H9 (cell line): Measurements from ENCODE around the gene FAM81A. TPM values are rescaled to one million over a fixed set of nuclear protein-coding genes. Genes with fewer than 3 reads are reported as not detected.

Experiments used
- DNase-seq: peaks from one replicate; pipeline ENCODE4 v3.0.0-alpha.2; 2017
- H2AFZ ChIP-seq: one replicate; pipeline ENCODE4 v1.6.1; 2013; ENCODE audit warnings: mild to moderate bottlenecking, low read length, control low read depth, moderate library complexity
- H2AK5ac ChIP-seq: 2 replicates; pipeline ENCODE4 v1.6.1; 2013; ENCODE audit warnings: low read length, control low read depth, mixed read lengths; ENCODE audit not compliant: insufficient read length
- H2BK120ac ChIP-seq: one replicate; pipeline ENCODE4 v1.6.1; 2013; ENCODE audit warnings: low read depth, mild to moderate bottlenecking, low read length, control low read depth, inconsistent platforms; ENCODE audit not compliant: poor library complexity, severe bottlenecking
- H2BK12ac ChIP-seq: 2 replicates; pipeline ENCODE4 v1.6.1; 2013; ENCODE audit warnings: low read length, control low read depth, mixed read lengths, low read depth; ENCODE audit not compliant: insufficient read length
- H2BK15ac ChIP-seq: 2 replicates; pipeline ENCODE4 v1.6.1; 2013; ENCODE audit warnings: low read depth, low read length, control low read depth
- H2BK20ac ChIP-seq: one replicate; pipeline ENCODE4 v1.6.1; 2013; ENCODE audit warnings: low read depth, mild to moderate bottlenecking, low read length, control low read depth, inconsistent platforms; ENCODE audit not compliant: poor library complexity, severe bottlenecking
- H2BK5ac ChIP-seq: 2 replicates; pipeline ENCODE4 v1.6.1; 2013; ENCODE audit warnings: low read length, control low read depth, mixed read lengths; ENCODE audit not compliant: insufficient read length
- H3K14ac ChIP-seq: 2 replicates; pipeline ENCODE4 v1.6.1; 2013; ENCODE audit warnings: low read length, control low read depth; ENCODE audit not compliant: insufficient read depth
- H3K18ac ChIP-seq: 2 replicates; pipeline ENCODE4 v1.6.1; 2013; ENCODE audit warnings: low read depth, mild to moderate bottlenecking, mixed read lengths, low read length, control low read depth; ENCODE audit not compliant: insufficient read length
- H3K23ac ChIP-seq: 2 replicates; pipeline ENCODE4 v1.6.1; 2013; ENCODE audit warnings: low read length, control low read depth, mixed read lengths, low read depth; ENCODE audit not compliant: insufficient read length
- H3K23me2 ChIP-seq: 2 replicates; pipeline ENCODE4 v1.6.1; 2013; ENCODE audit warnings: low read depth, mild to moderate bottlenecking, mixed read lengths, low read length, control low read depth; ENCODE audit not compliant: insufficient read length, poor library complexity, severe bottlenecking
- H3K27ac ChIP-seq: 2 replicates; pipeline ENCODE4 v1.5.1; 2013; ENCODE audit warnings: low read length, control low read depth, mixed read lengths, low read depth; ENCODE audit not compliant: insufficient read length
- H3K27me3 ChIP-seq: 2 replicates; pipeline ENCODE4 v1.6.1; 2013; ENCODE audit warnings: low read length, control low read depth, inconsistent platforms; ENCODE audit not compliant: insufficient read depth
- H3K4ac ChIP-seq: 2 replicates; pipeline ENCODE4 v1.6.1; 2013; ENCODE audit warnings: low read depth, mild to moderate bottlenecking, control low read depth, inconsistent platforms, low read length, moderate library complexity
- H3K4me1 ChIP-seq: 2 replicates; pipeline ENCODE4 v1.6.1; 2013; ENCODE audit warnings: low read length, control low read depth, inconsistent platforms; ENCODE audit not compliant: insufficient read depth
- H3K4me2 ChIP-seq: 2 replicates; pipeline ENCODE4 v1.6.1; 2013; ENCODE audit warnings: low read length, control low read depth, mixed read lengths; ENCODE audit not compliant: insufficient read length, insufficient read depth
- H3K56ac ChIP-seq: 2 replicates; pipeline ENCODE4 v1.6.1; 2013; ENCODE audit warnings: low read depth, mild to moderate bottlenecking, mixed read lengths, low read length, control low read depth; ENCODE audit not compliant: insufficient read length
- H3K79me1 ChIP-seq: 2 replicates; pipeline ENCODE4 v1.6.1; 2013; ENCODE audit warnings: low read depth, mild to moderate bottlenecking, moderate library complexity, low read length, control low read depth, inconsistent platforms; ENCODE audit not compliant: insufficient read depth, poor library complexity, severe bottlenecking
- H3K79me2 ChIP-seq: 2 replicates; pipeline ENCODE4 v1.6.1; 2013; ENCODE audit warnings: low read length, control low read depth, inconsistent platforms; ENCODE audit not compliant: insufficient read depth
- H3K9ac ChIP-seq: 2 replicates; pipeline ENCODE4 v1.6.1; 2013; ENCODE audit warnings: low read length, control low read depth, mixed read lengths; ENCODE audit not compliant: insufficient read length; ENCODE audit errors: extremely low read depth
- H3K9me3 ChIP-seq: one replicate; pipeline ENCODE4 v1.6.1; 2013; ENCODE audit warnings: low read depth, low read length, inconsistent platforms; ENCODE audit not compliant: control insufficient read depth
- H3T11ph ChIP-seq: one replicate; pipeline ENCODE4 v1.6.1; 2013; ENCODE audit warnings: mild to moderate bottlenecking, low read length, control low read depth, inconsistent platforms
- H4K20me1 ChIP-seq: one replicate; pipeline ENCODE4 v1.6.1; 2013; ENCODE audit not compliant: control insufficient read depth, insufficient read length, insufficient read depth
- H4K5ac ChIP-seq: 2 replicates; pipeline ENCODE4 v1.6.1; 2013; ENCODE audit warnings: low read depth, mild to moderate bottlenecking, mixed read lengths, low read length, control low read depth; ENCODE audit not compliant: insufficient read length
- H4K8ac ChIP-seq: replicated peaks from 2 replicates; pipeline ENCODE4 v1.6.1; 2013; ENCODE audit warnings: low read length, control low read depth, mixed read lengths, low read depth; ENCODE audit not compliant: insufficient read length
- H4K91ac ChIP-seq: 2 replicates; pipeline ENCODE4 v1.6.1; 2013; ENCODE audit warnings: low read depth, mild to moderate bottlenecking, moderate library complexity, mixed read lengths, low read length, control low read depth; ENCODE audit not compliant: insufficient read length
- H3K27ac Mint-ChIP-seq, 3 experiments: 2 replicates in 2 of 3; 3 replicates in 1 of 3; pipeline ENCODE4 v1.8.0; 2020 to 2021; ENCODE audit warnings: mixed read lengths in 3 of 3, mild to moderate bottlenecking in 1 of 3, moderate library complexity in 1 of 3
- H3K27me3 Mint-ChIP-seq: 2 replicates; pipeline ENCODE4 v1.8.0; 2021; ENCODE audit warnings: low read depth, mild to moderate bottlenecking, moderate library complexity, mixed read lengths
- H3K36me3 Mint-ChIP-seq, 3 experiments: 2 replicates in 2 of 3; 3 replicates in 1 of 3; pipeline ENCODE4 v1.8.0; 2020 to 2021; ENCODE audit warnings: low read depth in 3 of 3, mixed read lengths in 3 of 3; ENCODE audit not compliant: insufficient read depth in 1 of 3
- H3K4me1 Mint-ChIP-seq, 2 experiments: 2 replicates each; pipeline ENCODE4 v1.8.0; 2020; ENCODE audit warnings: mixed read lengths in 2 of 2
- H3K4me3 Mint-ChIP-seq, 2 experiments: 2 replicates in 1 of 2; 3 replicates in 1 of 2; pipeline ENCODE4 v1.8.0; 2020 to 2021; ENCODE audit warnings: mild to moderate bottlenecking in 2 of 2, mixed read lengths in 2 of 2, moderate library complexity in 1 of 2
- H3K9me3 Mint-ChIP-seq, 2 experiments: 2 replicates in 1 of 2; 3 replicates in 1 of 2; pipeline ENCODE4 v1.8.0; 2020; ENCODE audit warnings: mild to moderate bottlenecking in 2 of 2, mixed read lengths in 2 of 2, moderate library complexity in 1 of 2
- CTCF ChIP-seq: fragments of 200-600 bp; sonication (generic); conservative IDR thresholded peaks from 3 replicates; pipeline ENCODE4 v1.8.0; 2021; ENCODE audit warnings: antibody characterized with exemption, mild to moderate bottlenecking
- WGBS: extraction: QIAGEN DNeasy Blood & Tissue Kit; methylation state at CpG from one replicate; pipeline ENCODE4 v1.1.7; 2013; ENCODE audit warnings: missing lambda C conversion rate, low lambda C conversion rate, mixed read lengths; ENCODE audit not compliant: insufficient read length; ENCODE audit errors: extremely low coverage; 5-methylcytosine and 5-hydroxymethylcytosine counted together
- total RNA-seq: library from RNA; stranded (reverse); gene quantifications from 2 replicates; pipeline ENCODE4 v1.2.1, GENCODE V29; 2021

Gene FAM81A
- total RNA-seq, 1 experiment from 2014 or later, result 1.7 TPM

GRCh38 chr15:59436774-59437141 lies 1.2 kb upstream of the FAM81A start:
- Histone ChIP-seq H3T11ph (no peak overlapping the region), H3K18ac (no peak overlapping the region), H4K5ac (no peak overlapping the region), H2AFZ (no peak overlapping the region), H4K91ac (no peak overlapping the region), H2BK12ac (no peak overlapping the region), H3K27ac (no peak overlapping the region), H3K4me1 (no peaks in the 10 kb centered on the region), H3K56ac (no peak overlapping the region), H3K27me3 (peaks cover 26% of the 10 kb centered on the region), H2BK5ac (no peak overlapping the region), H3K4me2 (peak overlapping the region; percentile 92), H2BK15ac (no peak overlapping the region), H3K23ac (no peak overlapping the region), H4K8ac (no peak overlapping the region), H3K79me1 (no peaks in the 10 kb centered on the region), H3K9ac (no peak overlapping the region), H2AK5ac (no peak overlapping the region), H2BK20ac (no peak overlapping the region), H2BK120ac (no peak overlapping the region), H3K4ac (no peak overlapping the region), H3K14ac (no peak overlapping the region), H3K9me3 (no peaks in the 10 kb centered on the region), H3K79me2 (no peaks in the 10 kb centered on the region), H4K20me1 (no peaks in the 10 kb centered on the region), H3K23me2 (peaks cover 13% of the 10 kb centered on the region)
- no CpG with 5 or more reads among the region's 6 CpGs for WGBS
- Mint-ChIP-seq H3K36me3 (no peaks in the 10 kb centered on the region; a peak in 1 of 7 replicates), H3K4me3 (peak overlapping the region; percentile 77 to 90), H3K27ac (no peak overlapping the region), H3K4me1 (peaks cover 14 to 15% of the 10 kb centered on the region in 2 experiments), H3K27me3 (peaks cover 80% of the 10 kb centered on the region), H3K9me3 (no peaks in the 10 kb centered on the region)
- TF ChIP-seq CTCF, result no peak
- no peak for DNase-seq
